H1 (cell line): ENCODE results near the gene TET2. TPM values are rescaled to one million over a fixed set of nuclear protein-coding genes. Genes with fewer than 3 reads are reported as not detected.

Experiments
- CTCF ChIA-PET: fragments of 300-600 bp; sonication (Branson Sonifier 250); formaldehyde crosslinking; loops from one replicate; lab custom pipeline; 2021; ENCODE audit not compliant: partially characterized antibody; lab: Charles Lee
- POLR2A ChIA-PET: fragments of 300-600 bp; sonication (Branson Sonifier 250); formaldehyde crosslinking; loops from one replicate; lab custom pipeline; 2021; ENCODE audit warnings: inconsistent platforms; ENCODE audit not compliant: partially characterized antibody; lab: Charles Lee
- DNase-seq, 2 experiments: peaks; one replicate each; pipeline versions ENCODE4 v3.0.0 to v3.0.0-alpha.2; 2010 to 2022; ENCODE audit warnings: low spot score in 2 of 2, low read depth in 1 of 2, mixed read lengths in 1 of 2
- FAIRE-seq: peaks from 2 replicates; lab custom pipeline; 2011; peaks lifted over from hg19 to GRCh38; lab: Jason Lieb, UNC
- H2AFZ ChIP-seq: 2 replicates; pipeline ENCODE4 v1.8.1; 2012; ENCODE audit warnings: low read length, inconsistent platforms
- H2AK5ac ChIP-seq: 2 replicates; pipeline ENCODE4 v1.6.1; 2013; ENCODE audit warnings: low read depth, low read length
- H2BK120ac ChIP-seq: replicated peaks from 2 replicates; pipeline ENCODE3; 2013; ENCODE audit warnings: low read depth, low read length, inconsistent platforms
- H2BK12ac ChIP-seq: 2 replicates; pipeline ENCODE4 v1.6.1; 2013; ENCODE audit warnings: low read depth, low read length
- H2BK15ac ChIP-seq: 2 replicates; pipeline ENCODE4 v1.6.1; 2013; ENCODE audit warnings: low read length
- H2BK20ac ChIP-seq: 2 replicates; pipeline ENCODE4 v1.6.1; 2013; ENCODE audit warnings: low read length
- H2BK5ac ChIP-seq: 2 replicates; pipeline ENCODE4 v1.6.1; 2013; ENCODE audit warnings: low read depth, low read length
- H3K14ac ChIP-seq: 2 replicates; pipeline ENCODE4 v1.6.1; 2013; ENCODE audit warnings: inconsistent platforms; ENCODE audit not compliant: insufficient read length
- H3K18ac ChIP-seq: 2 replicates; pipeline ENCODE4 v1.6.1; 2013; ENCODE audit warnings: low read length; ENCODE audit errors: extremely low read depth
- H3K23ac ChIP-seq: 2 replicates; pipeline ENCODE4 v1.6.1; 2013; ENCODE audit warnings: inconsistent platforms; ENCODE audit not compliant: insufficient read length
- H3K23me2 ChIP-seq: 2 replicates; pipeline ENCODE4 v1.6.1; 2013; ENCODE audit warnings: low read depth, low read length
- H3K27ac ChIP-seq: 2 replicates; pipeline ENCODE4 v1.6.1; 2011; ENCODE audit warnings: low read depth, low read length, inconsistent platforms
- H3K27me3 ChIP-seq, 4 experiments: replicated peaks in 1 of 4; 1 replicate in 1 of 4; 2 replicates in 3 of 4; pipeline versions ENCODE4 v1.6.1 to v1.8.1; 2011 to 2013; ENCODE audit warnings: low read length in 3 of 4, mild to moderate bottlenecking in 3 of 4, inconsistent platforms in 2 of 4, mixed read lengths in 2 of 4, moderate library complexity in 1 of 4; ENCODE audit not compliant: control insufficient read depth in 3 of 4, insufficient read depth in 3 of 4; ENCODE audit errors: extremely low read depth in 1 of 4
- H3K36me3 ChIP-seq, 4 experiments: 2 replicates each; pipeline versions ENCODE4 v1.6.1 to v1.8.1; 2011 to 2013; ENCODE audit warnings: mild to moderate bottlenecking in 4 of 4, low read length in 3 of 4, moderate library complexity in 2 of 4, control low read depth in 1 of 4, inconsistent platforms in 1 of 4; ENCODE audit not compliant: insufficient read depth in 4 of 4, control insufficient read depth in 2 of 4
- H3K4ac ChIP-seq: replicated peaks from 2 replicates; pipeline ENCODE3; 2013; ENCODE audit warnings: low read length, low read depth, mixed read lengths, inconsistent platforms; ENCODE audit not compliant: insufficient read length
- H3K4me1 ChIP-seq, 4 experiments: replicated peaks in 1 of 4; 1 replicate in 1 of 4; 2 replicates in 3 of 4; pipeline versions ENCODE4 v1.6.1 to v1.8.1; 2011 to 2013; ENCODE audit warnings: low read length in 3 of 4, inconsistent platforms in 2 of 4, mixed read lengths in 1 of 4; ENCODE audit not compliant: insufficient read depth in 4 of 4, control insufficient read depth in 3 of 4
- H3K4me2 ChIP-seq, 2 experiments: 2 replicates each; pipeline versions ENCODE4 v1.6.1 to v1.8.1; 2011 to 2013; ENCODE audit warnings: low read depth in 2 of 2, low read length in 2 of 2, control low read depth in 1 of 2, inconsistent platforms in 1 of 2, mild to moderate bottlenecking in 1 of 2; ENCODE audit not compliant: insufficient read depth in 1 of 2
- H3K4me3 ChIP-seq, 4 experiments: fragments of 200-600, 300-600 bp in 1 of 4; sonication (generic), shearing (Covaris generic), sonication (Bioruptor Twin) in 1 of 4; 2 replicates each; pipeline versions ENCODE4 v1.5.1 to v1.8.1; 2011 to 2016; ENCODE audit warnings: low read length in 4 of 4, low read depth in 3 of 4, control low read depth in 2 of 4, inconsistent platforms in 2 of 4, mild to moderate bottlenecking in 2 of 4, mixed read lengths in 1 of 4, moderate library complexity in 1 of 4; ENCODE audit not compliant: insufficient read depth in 2 of 4; ENCODE audit errors: extremely low read depth in 1 of 4
- H3K56ac ChIP-seq: replicated peaks from 2 replicates; pipeline ENCODE3; 2013; ENCODE audit warnings: low read depth, mild to moderate bottlenecking, mixed read lengths, low read length, inconsistent platforms; ENCODE audit not compliant: insufficient read length
- H3K79me1 ChIP-seq: 2 replicates; pipeline ENCODE4 v1.6.1; 2013; ENCODE audit warnings: low read depth, low read length, control low read depth
- H3K79me2 ChIP-seq, 2 experiments: 2 replicates each; pipeline versions ENCODE4 v1.6.1 to v1.8.1; 2012 to 2013; ENCODE audit warnings: low read length in 2 of 2, mild to moderate bottlenecking in 2 of 2, inconsistent platforms in 1 of 2; ENCODE audit not compliant: insufficient read depth in 2 of 2, control insufficient read depth in 1 of 2
- H3K9ac ChIP-seq, 4 experiments: replicated peaks in 1 of 4; 1 replicate in 1 of 4; 2 replicates in 3 of 4; pipeline versions ENCODE4 v1.6.1 to v1.8.1; 2011 to 2013; ENCODE audit warnings: low read depth in 3 of 4, low read length in 3 of 4, control low read depth in 2 of 4, mild to moderate bottlenecking in 2 of 4, moderate library complexity in 2 of 4, inconsistent platforms in 1 of 4; ENCODE audit errors: extremely low read depth in 1 of 4
- H3K9me3 ChIP-seq, 2 experiments: 2 replicates each; pipeline versions ENCODE4 v1.6.1 to v1.8.1; 2012 to 2013; ENCODE audit warnings: mild to moderate bottlenecking in 2 of 2, moderate library complexity in 2 of 2, control low read depth in 1 of 2, inconsistent platforms in 1 of 2, low read depth in 1 of 2, low read length in 1 of 2, mixed read lengths in 1 of 2; ENCODE audit not compliant: insufficient read depth in 2 of 2
- H4K20me1 ChIP-seq, 2 experiments: replicated peaks in 1 of 2; 2 replicates each; pipeline versions ENCODE3 to v1.8.1; 2011 to 2013; ENCODE audit warnings: inconsistent platforms in 2 of 2, low read length in 2 of 2, mild to moderate bottlenecking in 1 of 2; ENCODE audit not compliant: insufficient read depth in 2 of 2, control insufficient read depth in 1 of 2
- H4K5ac ChIP-seq: 2 replicates; pipeline ENCODE4 v1.6.1; 2013; ENCODE audit warnings: low read length, low read depth, mixed read lengths, inconsistent platforms; ENCODE audit not compliant: insufficient read length
- H4K8ac ChIP-seq: 2 replicates; pipeline ENCODE4 v1.8.0; 2013; ENCODE audit warnings: mild to moderate bottlenecking, moderate library complexity, low read length, inconsistent platforms; ENCODE audit not compliant: insufficient read depth; ENCODE audit errors: extremely low read depth
- H4K91ac ChIP-seq: replicated peaks from 2 replicates; pipeline ENCODE3; 2013; ENCODE audit warnings: low read length, mixed read lengths, inconsistent platforms; ENCODE audit not compliant: insufficient read length
- WGBS, 2 experiments: shearing (Covaris generic) in 1 of 2; methylation state at CpG; one replicate each; pipeline versions ENCODE4 v1.1.6 to v1.1.7; 2013 to 2015; ENCODE audit warnings: low lambda C conversion rate in 2 of 2, mixed read lengths in 2 of 2, inconsistent platforms in 1 of 2, low coverage in 1 of 2, missing lambda C conversion rate in 1 of 2; ENCODE audit not compliant: insufficient replicate concordance in 2 of 2, insufficient coverage in 1 of 2, insufficient read length in 1 of 2; ENCODE audit errors: extremely low coverage in 1 of 2, missing lambda C conversion rate in 1 of 2; 5-methylcytosine and 5-hydroxymethylcytosine counted together
- polyA plus RNA-seq, 7 experiments: library from polyadenylated mRNA; depleted of rRNA in 3 of 7; stranded (reverse) in 5 of 7; unstranded in 2 of 7; fragments of >200 nt in 5 of 7; fragments of 200-250 nt in 2 of 7; gene quantifications; 1 replicate in 5 of 7; 2 replicates in 1 of 7; 4 replicates in 1 of 7; pipeline versions ENCODE4 v1.2.1 to v1.2.3, GENCODE V29; 2011 to 2013; ENCODE audit warnings: missing spikeins in 2 of 7, mixed read lengths in 2 of 7
- total RNA-seq: library from RNA; stranded (reverse); fragmentation: NEBNext Ultra II Directional; extraction: Animal tissue kit (Norgen Biotek cat#: 25700); gene quantifications from 2 replicates; pipeline ENCODE4 v1.2.1, GENCODE V29; 2021

TET2 gene
- total and polyA plus RNA-seq, 2 of the 8 experiments (the other 6 are each of a cell fraction or from before 2014, with no cell fraction given), result 1.0 to 2.6 TPM

DNA sequence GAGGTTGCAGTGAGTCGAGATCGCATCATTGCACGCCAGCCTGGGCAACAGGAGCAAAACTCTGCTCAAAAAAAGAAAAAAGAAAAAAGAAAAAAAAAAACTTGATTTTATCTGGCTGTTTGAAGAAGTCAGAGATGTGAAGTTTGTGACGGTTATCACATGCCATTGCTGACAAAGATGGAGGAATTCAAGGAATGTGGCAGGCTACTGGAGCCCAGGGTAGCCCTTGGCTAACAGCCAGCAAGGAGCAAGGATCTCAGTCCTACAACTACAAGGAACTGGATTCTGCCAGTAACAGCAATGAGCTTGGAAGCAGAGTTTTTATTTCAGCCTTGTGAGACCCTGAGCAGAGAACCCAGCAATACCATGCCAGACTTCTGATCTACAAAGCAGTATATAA lies 24.3 kb upstream of the TET2 start:
- Histone ChIP-seq H3K4me2 (0 out of 4 replicates have a peak overlapping the region, but pooled peaks of 1 of the 2 experiments have one; percentile 11), H3K56ac (no peak overlapping the region), H2BK120ac (no peak overlapping the region), H2BK15ac (no peak overlapping the region), H3K36me3 (no peaks in the 10 kb centered on the region), H3K14ac (no peak overlapping the region), H2AFZ (no peak overlapping the region), H3K27me3 (no peaks in the 10 kb centered on the region), H3K79me1 (no peaks in the 10 kb centered on the region), H3K9me3 (no peaks in the 10 kb centered on the region), H4K91ac (no peak overlapping the region), H3K18ac (no peak overlapping the region), H4K20me1 (no peaks in the 10 kb centered on the region), H3K4ac (no peak overlapping the region), H2AK5ac (no peak overlapping the region), H3K4me3 (no peak overlapping the region), H3K79me2 (no peaks in the 10 kb centered on the region), H2BK12ac (no peak overlapping the region), H4K5ac (no peak overlapping the region), H2BK20ac (no peak overlapping the region), H3K9ac (no peak overlapping the region), H3K4me1 (no peaks in the 10 kb centered on the region), H3K27ac (no peak overlapping the region), H3K23ac (no peak overlapping the region), H3K23me2 (no peaks in the 10 kb centered on the region), H2BK5ac (no peak overlapping the region), H4K8ac (no peak overlapping the region)
- FAIRE-seq (peak; percentile 79), DNase-seq (no peak)
- POLR2A ChIA-PET, result interaction anchor here (0.9 kb wide), 1 partner anchor 25 kb away, joined by 6 read pairs; the partner anchor contains the start of gene TET2
- WGBS, 2 experiments, result 75% methylated on average over 4 of the region's 4 CpGs; no CpG with 5 or more reads in 1 of the 2 experiments
- CTCF ChIA-PET, result interaction anchor here (0.9 kb wide), 1 partner anchor 222 kb away, joined by 4 read pairs; no protein-coding TSS in a partner anchor
